ENCODE results near the gene TJP2. TPM values are rescaled to one million over a fixed set of nuclear protein-coding genes. Genes with fewer than 3 reads are reported as not detected.

The TJP2 gene
- total RNA-seq, 1 experiment from 2014 or later = 106 TPM

DNA sequence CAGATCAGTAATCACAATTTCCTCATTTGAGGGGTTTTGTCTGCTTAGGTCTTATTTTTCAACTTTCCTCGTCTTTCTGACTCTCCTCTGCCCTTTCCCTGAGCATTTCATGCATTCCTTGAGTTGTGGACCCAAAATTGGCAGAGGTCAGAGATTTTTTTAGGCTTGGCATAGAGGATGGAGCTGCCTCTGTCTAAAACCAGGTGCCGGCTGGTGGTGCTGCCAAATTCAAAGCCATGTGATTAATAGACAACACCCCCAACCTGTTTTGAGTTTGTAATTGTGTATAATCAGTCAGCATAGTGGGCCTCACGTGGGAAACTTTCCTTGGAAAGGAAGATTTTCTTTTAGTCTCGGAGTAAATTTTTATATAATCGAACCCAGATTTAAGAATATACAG, 39.6 kb downstream of the TJP2 start:
- ATAC-seq (no peak), DNase-seq (no peak)
- H3K36me3 ChIP-seq (ENCODE audit: low read depth, low read length) = no peaks in the 10 kb centered on the region
- no peaks in the 10 kb centered on the region for H3K4me1 ChIP-seq (ENCODE audit: insufficient read depth, low read length)
- no peak overlapping the region for H3K4me2 ChIP-seq (ENCODE audit: low read length)
- CTCF ChIA-PET = no interaction called here
- no peaks in the 10 kb centered on the region for H4K20me1 ChIP-seq (ENCODE audit: low read length)
- no peaks in the 10 kb centered on the region for H3K79me2 ChIP-seq (ENCODE audit: low read length)
- H3K9me2 ChIP-seq (replicated peaks; ENCODE audit: low read length) = no peaks in the 10 kb centered on the region
- no peak overlapping the region for H2AFZ ChIP-seq (ENCODE audit: low read length)
- no peak overlapping the region for H3K4me3 ChIP-seq (ENCODE audit: low read length)
- H3K9me3 ChIP-seq (ENCODE audit: low read length) = no peaks in the 10 kb centered on the region
- POLR2A ChIA-PET (ENCODE audit: unreplicated experiment) = no interaction called here
- H3F3A ChIP-seq (ENCODE audit: low read length, unreplicated experiment) = no peaks in the 10 kb centered on the region
- no peak overlapping the region for H3K9ac ChIP-seq (ENCODE audit: low read length)
- no peaks in the 10 kb centered on the region for H3K27me3 ChIP-seq (ENCODE audit: low read length)
- no peak overlapping the region for H3K27ac ChIP-seq (ENCODE audit: low read length)
- TF ChIP-seq EZH2 (IDR thresholded peaks at IDR 0.05; ENCODE audit: low read length, unreplicated experiment) (no peak), EZH2phosphoT487 (IDR thresholded peaks at IDR 0.05; ENCODE audit: borderline replicate concordance, low read length) (no peak)
- TF ChIP-seq, protein P1, sequence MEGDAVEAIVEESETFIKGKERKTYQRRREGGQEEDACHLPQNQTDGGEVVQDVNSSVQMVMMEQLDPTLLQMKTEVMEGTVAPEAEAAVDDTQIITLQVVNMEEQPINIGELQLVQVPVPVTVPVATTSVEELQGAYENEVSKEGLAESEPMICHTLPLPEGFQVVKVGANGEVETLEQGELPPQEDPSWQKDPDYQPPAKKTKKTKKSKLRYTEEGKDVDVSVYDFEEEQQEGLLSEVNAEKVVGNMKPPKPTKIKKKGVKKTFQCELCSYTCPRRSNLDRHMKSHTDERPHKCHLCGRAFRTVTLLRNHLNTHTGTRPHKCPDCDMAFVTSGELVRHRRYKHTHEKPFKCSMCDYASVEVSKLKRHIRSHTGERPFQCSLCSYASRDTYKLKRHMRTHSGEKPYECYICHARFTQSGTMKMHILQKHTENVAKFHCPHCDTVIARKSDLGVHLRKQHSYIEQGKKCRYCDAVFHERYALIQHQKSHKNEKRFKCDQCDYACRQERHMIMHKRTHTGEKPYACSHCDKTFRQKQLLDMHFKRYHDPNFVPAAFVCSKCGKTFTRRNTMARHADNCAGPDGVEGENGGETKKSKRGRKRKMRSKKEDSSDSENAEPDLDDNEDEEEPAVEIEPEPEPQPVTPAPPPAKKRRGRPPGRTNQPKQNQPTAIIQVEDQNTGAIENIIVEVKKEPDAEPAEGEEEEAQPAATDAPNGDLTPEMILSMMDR (conservative IDR thresholded peaks at IDR 0.05; ENCODE audit: low read depth, low read length) = no peak
- intact Hi-C loops (cut with micrococcal nuclease) = no loop called here
- BruUV-seq (replicated peaks) = no TSS peak

DNA sequence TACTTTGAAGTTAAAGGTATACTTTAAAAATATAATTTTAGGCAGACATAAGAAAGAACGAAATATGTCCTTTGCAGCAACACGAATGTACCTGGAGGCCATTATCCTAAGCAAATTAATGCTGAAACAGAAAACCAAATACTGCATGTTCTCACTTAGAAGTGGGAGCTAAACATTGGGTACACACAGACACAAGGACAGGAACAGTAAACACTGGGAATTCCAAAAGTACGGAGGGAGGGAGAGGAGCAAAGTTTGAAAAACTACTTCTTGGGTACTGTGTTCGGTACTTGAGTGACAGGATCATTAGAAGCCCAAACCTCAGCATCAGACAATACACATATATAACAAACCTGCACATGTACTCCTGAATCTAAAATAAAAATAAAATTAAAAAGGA, 40.9 kb downstream of the TJP2 start:
- Histone ChIP-seq H3K27ac (ENCODE audit: low read length) (no peak overlapping the region), H4K20me1 (ENCODE audit: low read length) (no peaks in the 10 kb centered on the region), H3K9ac (ENCODE audit: low read length) (no peak overlapping the region), H3K4me3 (ENCODE audit: low read length) (no peak overlapping the region), H2AFZ (ENCODE audit: low read length) (no peak overlapping the region), H3K9me2 (replicated peaks; ENCODE audit: low read length) (no peaks in the 10 kb centered on the region), H3F3A (ENCODE audit: low read length, unreplicated experiment) (no peaks in the 10 kb centered on the region), H3K9me3 (ENCODE audit: low read length) (no peaks in the 10 kb centered on the region), H3K36me3 (ENCODE audit: low read depth, low read length) (no peaks in the 10 kb centered on the region), H3K4me1 (ENCODE audit: insufficient read depth, low read length) (no peaks in the 10 kb centered on the region), H3K4me2 (ENCODE audit: low read length) (no peak overlapping the region), H3K79me2 (ENCODE audit: low read length) (no peaks in the 10 kb centered on the region), H3K27me3 (ENCODE audit: low read length) (no peaks in the 10 kb centered on the region)
- ATAC-seq = no peak
- intact Hi-C loops (cut with micrococcal nuclease) = no loop called here
- ChIA-PET POLR2A (ENCODE audit: unreplicated experiment) (no interaction called here), CTCF (no interaction called here)
- TF ChIP-seq, protein P1 (conservative IDR thresholded peaks at IDR 0.05; ENCODE audit: low read depth, low read length) = no peak
- no peak for TF ChIP-seq EZH2phosphoT487 (IDR thresholded peaks at IDR 0.05; ENCODE audit: borderline replicate concordance, low read length)
- TF ChIP-seq EZH2 (IDR thresholded peaks at IDR 0.05; ENCODE audit: low read length, unreplicated experiment) = no peak
- no TSS peak for BruUV-seq (replicated peaks)
- no peak for DNase-seq

DNA sequence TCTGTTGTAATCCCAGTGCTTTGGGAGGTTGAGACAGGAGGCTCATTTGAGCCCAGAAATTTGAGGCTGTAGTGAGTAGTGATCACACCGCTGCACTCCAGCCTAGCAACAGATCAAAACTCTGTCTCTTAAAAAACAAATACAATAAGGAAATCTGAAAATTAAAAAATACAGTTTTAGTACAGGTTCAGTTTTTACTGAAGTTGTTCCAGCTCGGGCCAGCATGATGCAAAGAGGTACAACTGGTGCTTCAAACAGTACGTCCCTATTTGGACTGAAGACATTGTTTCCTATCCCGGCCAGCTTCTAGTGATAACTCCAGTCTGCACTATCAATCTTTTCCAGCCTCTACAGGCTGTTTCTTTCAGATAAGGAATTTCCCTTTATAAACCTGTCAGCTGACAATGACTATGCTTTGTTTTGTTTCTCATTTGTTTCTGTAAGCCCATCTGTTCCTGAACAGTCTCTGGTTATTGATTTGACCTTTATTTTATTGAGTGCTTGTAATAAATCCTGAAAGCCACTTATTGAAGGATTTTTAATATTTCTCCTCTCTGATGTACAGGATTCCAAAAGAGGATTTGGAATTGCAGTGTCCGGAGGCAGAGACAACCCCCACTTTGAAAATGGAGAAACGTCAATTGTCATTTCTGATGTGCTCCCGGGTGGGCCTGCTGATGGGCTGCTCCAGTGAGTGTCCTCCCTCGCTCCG, 41.9 kb downstream of the TJP2 start:
- no peak overlapping the region for H3K27ac ChIP-seq (ENCODE audit: low read length)
- H2AFZ ChIP-seq (ENCODE audit: low read length) = no peak overlapping the region
- CTCF ChIA-PET = no interaction called here
- BruUV-seq (replicated peaks) = no TSS peak
- no peak for ATAC-seq
- H3F3A ChIP-seq (ENCODE audit: low read length, unreplicated experiment) = no peaks in the 10 kb centered on the region
- H3K4me3 ChIP-seq (ENCODE audit: low read length) = no peak overlapping the region
- intact Hi-C loops (cut with micrococcal nuclease) = no loop called here
- H3K9ac ChIP-seq (ENCODE audit: low read length) = no peak overlapping the region
- no peaks in the 10 kb centered on the region for H3K36me3 ChIP-seq (ENCODE audit: low read depth, low read length)
- H4K20me1 ChIP-seq (ENCODE audit: low read length) = no peaks in the 10 kb centered on the region
- DNase-seq = no peak
- H3K4me2 ChIP-seq (ENCODE audit: low read length) = no peak overlapping the region
- POLR2A ChIA-PET (ENCODE audit: unreplicated experiment) = no interaction called here
- no peaks in the 10 kb centered on the region for H3K9me3 ChIP-seq (ENCODE audit: low read length)
- H3K9me2 ChIP-seq (replicated peaks; ENCODE audit: low read length) = no peaks in the 10 kb centered on the region
- H3K79me2 ChIP-seq (ENCODE audit: low read length) = no peaks in the 10 kb centered on the region
- no peaks in the 10 kb centered on the region for H3K27me3 ChIP-seq (ENCODE audit: low read length)
- no peaks in the 10 kb centered on the region for H3K4me1 ChIP-seq (ENCODE audit: insufficient read depth, low read length)
- TF ChIP-seq EZH2 (IDR thresholded peaks at IDR 0.05; ENCODE audit: low read length, unreplicated experiment) = no peak
- no peak for TF ChIP-seq EZH2phosphoT487 (IDR thresholded peaks at IDR 0.05; ENCODE audit: borderline replicate concordance, low read length)
- TF ChIP-seq, protein P1 (conservative IDR thresholded peaks at IDR 0.05; ENCODE audit: low read depth, low read length) = no peak

Measured in PC-3 (cell line).